NCI-H1930 (cell line): ENCODE measurements around the gene SEPTIN5.

ENCODE experiments used
- DNase-seq, 2 experiments: peaks; one replicate each; lab custom pipeline; 2025; lab: John Stamatoyannopoulos, UW

SEPTIN5 gene

GRCh38 chr22:19761725-19762567, 47.6 kb downstream of the SEPTIN5 start:
- DNase-seq: no peak

GRCh38 chr22:19762568-19763457, 48.5 kb downstream of the SEPTIN5 start:
- DNase-seq: no peak

GRCh38 chr22:19763458-19764298, 49.4 kb downstream of the SEPTIN5 start:
- DNase-seq: no peak

- DNase-seq: no peak
These were observed 49.9 kb downstream of the SEPTIN5 start for GRCh38 chr22:19764299-19764593.

- no peak for DNase-seq
These were observed 50.6 kb downstream of the SEPTIN5 start for GRCh38 chr22:19764636-19765476.

GRCh38 chr22:19765477-19766239, 51.4 kb downstream of the SEPTIN5 start:
- no peak for DNase-seq

- no peak for DNase-seq
These were observed 51.9 kb downstream of the SEPTIN5 start for GRCh38 chr22:19766240-19766510.

- no peak for DNase-seq
These were observed 52.5 kb downstream of the SEPTIN5 start for GRCh38 chr22:19766511-19767426.

GRCh38 chr22:19767427-19768341, 53.4 kb downstream of the SEPTIN5 start:
- DNase-seq: no peak

- no peak for DNase-seq
These were observed 55.1 kb downstream of the SEPTIN5 start for GRCh38 chr22:19769393-19769715.

- DNase-seq: no peak
These were observed 56.3 kb downstream of the SEPTIN5 start for GRCh38 chr22:19770349-19771220.

- no peak for DNase-seq
These were observed 58.0 kb downstream of the SEPTIN5 start for GRCh38 chr22:19772422-19772672.
